H1 (cell line): ENCODE measurements around the gene ZNF618. TPM values are rescaled to one million over a fixed set of nuclear protein-coding genes. Genes with fewer than 3 reads are reported as not detected.

ENCODE experiments used
- CTCF ChIA-PET: fragments of 300-600 bp; sonication (Branson Sonifier 250); formaldehyde crosslinking; loops from one replicate; lab custom pipeline; 2021; ENCODE audit not compliant: partially characterized antibody; lab: Charles Lee
- POLR2A ChIA-PET: fragments of 300-600 bp; sonication (Branson Sonifier 250); formaldehyde crosslinking; loops from one replicate; lab custom pipeline; 2021; ENCODE audit warnings: inconsistent platforms; ENCODE audit not compliant: partially characterized antibody; lab: Charles Lee
- DNase-seq, 2 experiments: peaks; one replicate each; pipeline versions ENCODE4 v3.0.0 to v3.0.0-alpha.2; 2010 to 2022; ENCODE audit warnings: low spot score in 2 of 2, low read depth in 1 of 2, mixed read lengths in 1 of 2
- FAIRE-seq: peaks from 2 replicates; lab custom pipeline; 2011; peaks lifted over from hg19 to GRCh38; lab: Jason Lieb, UNC
- H2AFZ ChIP-seq: 2 replicates; pipeline ENCODE4 v1.8.1; 2012; ENCODE audit warnings: low read length, inconsistent platforms
- H2AK5ac ChIP-seq: 2 replicates; pipeline ENCODE4 v1.6.1; 2013; ENCODE audit warnings: low read depth, low read length
- H2BK120ac ChIP-seq: replicated peaks from 2 replicates; pipeline ENCODE3; 2013; ENCODE audit warnings: low read depth, low read length, inconsistent platforms
- H2BK12ac ChIP-seq: 2 replicates; pipeline ENCODE4 v1.6.1; 2013; ENCODE audit warnings: low read depth, low read length
- H2BK15ac ChIP-seq: 2 replicates; pipeline ENCODE4 v1.6.1; 2013; ENCODE audit warnings: low read length
- H2BK20ac ChIP-seq: 2 replicates; pipeline ENCODE4 v1.6.1; 2013; ENCODE audit warnings: low read length
- H2BK5ac ChIP-seq: 2 replicates; pipeline ENCODE4 v1.6.1; 2013; ENCODE audit warnings: low read depth, low read length
- H3K14ac ChIP-seq: 2 replicates; pipeline ENCODE4 v1.6.1; 2013; ENCODE audit warnings: inconsistent platforms; ENCODE audit not compliant: insufficient read length
- H3K18ac ChIP-seq: 2 replicates; pipeline ENCODE4 v1.6.1; 2013; ENCODE audit warnings: low read length; ENCODE audit errors: extremely low read depth
- H3K23ac ChIP-seq: 2 replicates; pipeline ENCODE4 v1.6.1; 2013; ENCODE audit warnings: inconsistent platforms; ENCODE audit not compliant: insufficient read length
- H3K23me2 ChIP-seq: 2 replicates; pipeline ENCODE4 v1.6.1; 2013; ENCODE audit warnings: low read depth, low read length
- H3K27ac ChIP-seq: 2 replicates; pipeline ENCODE4 v1.6.1; 2011; ENCODE audit warnings: low read depth, low read length, inconsistent platforms
- H3K27me3 ChIP-seq, 4 experiments: replicated peaks in 1 of 4; 1 replicate in 1 of 4; 2 replicates in 3 of 4; pipeline versions ENCODE4 v1.6.1 to v1.8.1; 2011 to 2013; ENCODE audit warnings: low read length in 3 of 4, mild to moderate bottlenecking in 3 of 4, inconsistent platforms in 2 of 4, mixed read lengths in 2 of 4, moderate library complexity in 1 of 4; ENCODE audit not compliant: control insufficient read depth in 3 of 4, insufficient read depth in 3 of 4; ENCODE audit errors: extremely low read depth in 1 of 4
- H3K36me3 ChIP-seq, 4 experiments: 2 replicates each; pipeline versions ENCODE4 v1.6.1 to v1.8.1; 2011 to 2013; ENCODE audit warnings: mild to moderate bottlenecking in 4 of 4, low read length in 3 of 4, moderate library complexity in 2 of 4, control low read depth in 1 of 4, inconsistent platforms in 1 of 4; ENCODE audit not compliant: insufficient read depth in 4 of 4, control insufficient read depth in 2 of 4
- H3K4ac ChIP-seq: replicated peaks from 2 replicates; pipeline ENCODE3; 2013; ENCODE audit warnings: low read length, low read depth, mixed read lengths, inconsistent platforms; ENCODE audit not compliant: insufficient read length
- H3K4me1 ChIP-seq, 4 experiments: replicated peaks in 1 of 4; 1 replicate in 1 of 4; 2 replicates in 3 of 4; pipeline versions ENCODE4 v1.6.1 to v1.8.1; 2011 to 2013; ENCODE audit warnings: low read length in 3 of 4, inconsistent platforms in 2 of 4, mixed read lengths in 1 of 4; ENCODE audit not compliant: insufficient read depth in 4 of 4, control insufficient read depth in 3 of 4
- H3K4me2 ChIP-seq, 2 experiments: 2 replicates each; pipeline versions ENCODE4 v1.6.1 to v1.8.1; 2011 to 2013; ENCODE audit warnings: low read depth in 2 of 2, low read length in 2 of 2, control low read depth in 1 of 2, inconsistent platforms in 1 of 2, mild to moderate bottlenecking in 1 of 2; ENCODE audit not compliant: insufficient read depth in 1 of 2
- H3K4me3 ChIP-seq, 4 experiments: fragments of 200-600, 300-600 bp in 1 of 4; sonication (generic), shearing (Covaris generic), sonication (Bioruptor Twin) in 1 of 4; 2 replicates each; pipeline versions ENCODE4 v1.5.1 to v1.8.1; 2011 to 2016; ENCODE audit warnings: low read length in 4 of 4, low read depth in 3 of 4, control low read depth in 2 of 4, inconsistent platforms in 2 of 4, mild to moderate bottlenecking in 2 of 4, mixed read lengths in 1 of 4, moderate library complexity in 1 of 4; ENCODE audit not compliant: insufficient read depth in 2 of 4; ENCODE audit errors: extremely low read depth in 1 of 4
- H3K56ac ChIP-seq: replicated peaks from 2 replicates; pipeline ENCODE3; 2013; ENCODE audit warnings: low read depth, mild to moderate bottlenecking, mixed read lengths, low read length, inconsistent platforms; ENCODE audit not compliant: insufficient read length
- H3K79me1 ChIP-seq: 2 replicates; pipeline ENCODE4 v1.6.1; 2013; ENCODE audit warnings: low read depth, low read length, control low read depth
- H3K79me2 ChIP-seq, 2 experiments: 2 replicates each; pipeline versions ENCODE4 v1.6.1 to v1.8.1; 2012 to 2013; ENCODE audit warnings: low read length in 2 of 2, mild to moderate bottlenecking in 2 of 2, inconsistent platforms in 1 of 2; ENCODE audit not compliant: insufficient read depth in 2 of 2, control insufficient read depth in 1 of 2
- H3K9ac ChIP-seq, 4 experiments: replicated peaks in 1 of 4; 1 replicate in 1 of 4; 2 replicates in 3 of 4; pipeline versions ENCODE4 v1.6.1 to v1.8.1; 2011 to 2013; ENCODE audit warnings: low read depth in 3 of 4, low read length in 3 of 4, control low read depth in 2 of 4, mild to moderate bottlenecking in 2 of 4, moderate library complexity in 2 of 4, inconsistent platforms in 1 of 4; ENCODE audit errors: extremely low read depth in 1 of 4
- H3K9me3 ChIP-seq, 2 experiments: 2 replicates each; pipeline versions ENCODE4 v1.6.1 to v1.8.1; 2012 to 2013; ENCODE audit warnings: mild to moderate bottlenecking in 2 of 2, moderate library complexity in 2 of 2, control low read depth in 1 of 2, inconsistent platforms in 1 of 2, low read depth in 1 of 2, low read length in 1 of 2, mixed read lengths in 1 of 2; ENCODE audit not compliant: insufficient read depth in 2 of 2
- H4K20me1 ChIP-seq, 2 experiments: replicated peaks in 1 of 2; 2 replicates each; pipeline versions ENCODE3 to v1.8.1; 2011 to 2013; ENCODE audit warnings: inconsistent platforms in 2 of 2, low read length in 2 of 2, mild to moderate bottlenecking in 1 of 2; ENCODE audit not compliant: insufficient read depth in 2 of 2, control insufficient read depth in 1 of 2
- H4K5ac ChIP-seq: 2 replicates; pipeline ENCODE4 v1.6.1; 2013; ENCODE audit warnings: low read length, low read depth, mixed read lengths, inconsistent platforms; ENCODE audit not compliant: insufficient read length
- H4K8ac ChIP-seq: 2 replicates; pipeline ENCODE4 v1.8.0; 2013; ENCODE audit warnings: mild to moderate bottlenecking, moderate library complexity, low read length, inconsistent platforms; ENCODE audit not compliant: insufficient read depth; ENCODE audit errors: extremely low read depth
- H4K91ac ChIP-seq: replicated peaks from 2 replicates; pipeline ENCODE3; 2013; ENCODE audit warnings: low read length, mixed read lengths, inconsistent platforms; ENCODE audit not compliant: insufficient read length
- KDM1A ChIP-seq: fragments of 200-600, 300-600 bp; sonication (generic); IDR thresholded peaks from 2 replicates; pipeline ENCODE4 v1.7.1; 2016; ENCODE audit warnings: mild to moderate bottlenecking, low read length, borderline replicate concordance
- RAD21 ChIP-seq, 2 experiments: IDR thresholded peaks in 1 of 2; conservative IDR thresholded peaks in 1 of 2; 2 replicates each; pipeline ENCODE4 v1.6.1; 2011; ENCODE audit warnings: low read depth in 2 of 2, low read length in 2 of 2, improper control_type of control experiment in 1 of 2, inconsistent platforms in 1 of 2, mild to moderate bottlenecking in 1 of 2, moderate library complexity in 1 of 2
- RNF2 ChIP-seq: fragments of 200-900, 300-1000 bp; sonication (generic); IDR thresholded peaks from 2 replicates; pipeline ENCODE4 v1.7.1; 2016; ENCODE audit warnings: borderline replicate concordance, low read depth, mild to moderate bottlenecking, antibody characterized with exemption, low read length; ENCODE audit not compliant: poor library complexity, severe bottlenecking; ENCODE audit errors: missing control alignments
- SIRT6 ChIP-seq: IDR thresholded peaks from one replicate; pipeline ENCODE4 v1.7.1; 2012; ENCODE audit warnings: low read length, inconsistent platforms
- SP4 ChIP-seq: IDR thresholded peaks from 2 replicates; pipeline ENCODE4 v1.6.1; 2012; ENCODE audit warnings: low read length, inconsistent platforms
- SUZ12 ChIP-seq: fragments of 200-600 bp; sonication (generic); IDR thresholded peaks from 2 replicates; pipeline ENCODE4 v1.6.1; 2012; ENCODE audit warnings: mild to moderate bottlenecking, inconsistent platforms, low read length, moderate library complexity, mixed read lengths
- TCF12 ChIP-seq: IDR thresholded peaks from 2 replicates; pipeline ENCODE4 v1.6.1; 2011; ENCODE audit warnings: low read depth, mild to moderate bottlenecking, low read length
- TEAD4 ChIP-seq: IDR thresholded peaks from 2 replicates; pipeline ENCODE4 v1.6.1; 2012; ENCODE audit warnings: low read depth, low read length, inconsistent platforms, mixed read lengths
- YY1 ChIP-seq: IDR thresholded peaks from 2 replicates; pipeline ENCODE4 v1.6.1; 2011; ENCODE audit warnings: low read depth, mild to moderate bottlenecking, low read length
- WGBS, 2 experiments: shearing (Covaris generic) in 1 of 2; methylation state at CpG; one replicate each; pipeline versions ENCODE4 v1.1.6 to v1.1.7; 2013 to 2015; ENCODE audit warnings: low lambda C conversion rate in 2 of 2, mixed read lengths in 2 of 2, inconsistent platforms in 1 of 2, low coverage in 1 of 2, missing lambda C conversion rate in 1 of 2; ENCODE audit not compliant: insufficient replicate concordance in 2 of 2, insufficient coverage in 1 of 2, insufficient read length in 1 of 2; ENCODE audit errors: extremely low coverage in 1 of 2, missing lambda C conversion rate in 1 of 2; 5-methylcytosine and 5-hydroxymethylcytosine counted together
- polyA plus RNA-seq, 7 experiments: library from polyadenylated mRNA; depleted of rRNA in 3 of 7; stranded (reverse) in 5 of 7; unstranded in 2 of 7; fragments of >200 nt in 5 of 7; fragments of 200-250 nt in 2 of 7; gene quantifications; 1 replicate in 5 of 7; 2 replicates in 1 of 7; 4 replicates in 1 of 7; pipeline versions ENCODE4 v1.2.1 to v1.2.3, GENCODE V29; 2011 to 2013; ENCODE audit warnings: missing spikeins in 2 of 7, mixed read lengths in 2 of 7
- total RNA-seq: library from RNA; stranded (reverse); fragmentation: NEBNext Ultra II Directional; extraction: Animal tissue kit (Norgen Biotek cat#: 25700); gene quantifications from 2 replicates; pipeline ENCODE4 v1.2.1, GENCODE V29; 2021
- TF ChIP-seq, protein P1 (sequence below): IDR thresholded peaks from 2 replicates; pipeline ENCODE4 v1.6.1; 2012; ENCODE audit warnings: low read length, inconsistent platforms
- TF ChIP-seq, protein P2 (sequence below): IDR thresholded peaks from 2 replicates; pipeline ENCODE4 v1.6.1; 2011; ENCODE audit warnings: low read depth, mild to moderate bottlenecking, low read length; ENCODE audit not compliant: insufficient read depth

Gene ZNF618
- total and polyA plus RNA-seq, 2 of the 8 experiments (the other 6 are each of a cell fraction or from before 2014, with no cell fraction given): 9.6 to 28.5 TPM

DNA sequence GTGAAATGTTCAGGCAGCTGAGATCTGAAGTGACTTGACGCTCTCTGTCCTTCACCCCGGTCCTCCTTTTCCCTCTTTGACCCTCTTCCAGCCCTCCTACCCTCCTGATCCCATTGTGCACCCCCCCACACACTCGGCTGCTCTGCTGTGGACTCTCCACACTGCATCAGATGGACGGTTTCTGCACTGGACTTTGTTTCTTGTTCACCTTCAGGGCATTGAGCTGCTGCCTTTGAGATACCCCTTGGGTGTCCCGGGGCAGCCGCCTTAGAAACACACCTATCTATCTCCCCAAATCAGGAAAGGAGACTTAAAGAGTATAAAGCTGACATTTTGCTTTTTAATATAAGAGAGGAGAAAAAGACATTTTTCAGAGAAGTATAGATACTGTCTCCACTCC is 174.5 kb downstream of the ZNF618 start:
- no peak overlapping the region for H2AFZ ChIP-seq
- no peak overlapping the region for H2AK5ac ChIP-seq
- H3K36me3 ChIP-seq: peaks cover 7 to 33% (median 14%) of the 10 kb centered on the region in 4 experiments; a peak in 7 of 8 replicates
- no peaks in the 10 kb centered on the region for H3K79me1 ChIP-seq
- H3K79me2 ChIP-seq: no peaks in the 10 kb centered on the region
- ChIA-PET POLR2A (interaction anchor here (1.0 kb wide), 1 partner anchor 10 kb away, joined by 3 read pairs; no protein-coding TSS in a partner anchor), CTCF (interaction anchor here (0.6 to 1.4 kb wide), 10 partner anchors 9 to 368 kb away, joined by 3 to 5 read pairs (median 4); no protein-coding TSS in a partner anchor)
- H2BK20ac ChIP-seq: no peak overlapping the region
- no peak overlapping the region for H3K23ac ChIP-seq
- no peak overlapping the region for H3K9ac ChIP-seq
- no peak overlapping the region for H2BK120ac ChIP-seq
- H2BK15ac ChIP-seq: no peak overlapping the region
- WGBS, 2 experiments: 81% methylated on average over 6 of the region's 6 CpGs; no CpG with 5 or more reads in 1 of the 2 experiments
- H3K4ac ChIP-seq: no peak overlapping the region
- H2BK5ac ChIP-seq: no peak overlapping the region
- no peak overlapping the region for H4K5ac ChIP-seq
- FAIRE-seq (no peak), DNase-seq (no peak)
- no peak overlapping the region for H2BK12ac ChIP-seq
- no peak overlapping the region for H3K18ac ChIP-seq
- H4K91ac ChIP-seq: no peak overlapping the region
- no peak overlapping the region for H3K4me3 ChIP-seq
- no peaks in the 10 kb centered on the region for H3K4me1 ChIP-seq
- H3K4me2 ChIP-seq: no peak overlapping the region
- H3K27me3 ChIP-seq: no peaks in the 10 kb centered on the region
- no peaks in the 10 kb centered on the region for H3K23me2 ChIP-seq
- H4K8ac ChIP-seq: no peak overlapping the region
- no peak overlapping the region for H3K56ac ChIP-seq
- no peaks in the 10 kb centered on the region for H3K9me3 ChIP-seq
- H4K20me1 ChIP-seq: peaks cover 0 to 3% of the 10 kb centered on the region in 2 experiments
- no peak overlapping the region for H3K14ac ChIP-seq
- H3K27ac ChIP-seq: no peak overlapping the region
- TF ChIP-seq, protein P1, sequence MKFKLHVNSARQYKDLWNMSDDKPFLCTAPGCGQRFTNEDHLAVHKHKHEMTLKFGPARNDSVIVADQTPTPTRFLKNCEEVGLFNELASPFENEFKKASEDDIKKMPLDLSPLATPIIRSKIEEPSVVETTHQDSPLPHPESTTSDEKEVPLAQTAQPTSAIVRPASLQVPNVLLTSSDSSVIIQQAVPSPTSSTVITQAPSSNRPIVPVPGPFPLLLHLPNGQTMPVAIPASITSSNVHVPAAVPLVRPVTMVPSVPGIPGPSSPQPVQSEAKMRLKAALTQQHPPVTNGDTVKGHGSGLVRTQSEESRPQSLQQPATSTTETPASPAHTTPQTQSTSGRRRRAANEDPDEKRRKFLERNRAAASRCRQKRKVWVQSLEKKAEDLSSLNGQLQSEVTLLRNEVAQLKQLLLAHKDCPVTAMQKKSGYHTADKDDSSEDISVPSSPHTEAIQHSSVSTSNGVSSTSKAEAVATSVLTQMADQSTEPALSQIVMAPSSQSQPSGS: no peak
- TF ChIP-seq SIRT6 (no peak), SUZ12 (no peak), TCF12 (no peak), YY1 (no peak), RAD21 (IDR thresholded peaks at IDR 0.05 in 1 of 2, conservative IDR thresholded peaks at IDR 0.05 in 1 of 2; ENCODE audit: low read depth in 2 of 2, low read length in 2 of 2) (no peak), RNF2 (no peak), KDM1A (no peak), SP4 (no peak), TEAD4 (no peak)
- TF ChIP-seq, protein P2, sequence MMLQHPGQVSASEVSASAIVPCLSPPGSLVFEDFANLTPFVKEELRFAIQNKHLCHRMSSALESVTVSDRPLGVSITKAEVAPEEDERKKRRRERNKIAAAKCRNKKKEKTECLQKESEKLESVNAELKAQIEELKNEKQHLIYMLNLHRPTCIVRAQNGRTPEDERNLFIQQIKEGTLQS: no peak
